Neuronal stem cell (in vitro differentiated cells): ENCODE data around the gene MRNIP.

ENCODE experiments used
- DNase-seq: peaks from one replicate; pipeline ENCODE4 v3.0.0-alpha.2; 2013; ENCODE audit warnings: low spot score
- H2AFZ ChIP-seq: one replicate; pipeline ENCODE4 v1.6.1; 2013; ENCODE audit warnings: mild to moderate bottlenecking, low read length, inconsistent platforms
- H2AK5ac ChIP-seq: 2 replicates; pipeline ENCODE4 v1.6.1; 2013; ENCODE audit warnings: low read depth, mild to moderate bottlenecking, inconsistent platforms, low read length, moderate library complexity, mixed read lengths
- H2BK120ac ChIP-seq: 2 replicates; pipeline ENCODE4 v1.6.1; 2013; ENCODE audit warnings: low read depth, mild to moderate bottlenecking, inconsistent platforms, low read length, moderate library complexity, mixed read lengths
- H2BK12ac ChIP-seq: one replicate; pipeline ENCODE4 v1.6.1; 2013; ENCODE audit warnings: low read length, inconsistent platforms
- H2BK15ac ChIP-seq: 2 replicates; pipeline ENCODE4 v1.6.1; 2013; ENCODE audit warnings: mild to moderate bottlenecking, low read length, inconsistent platforms, mixed read lengths
- H2BK5ac ChIP-seq: one replicate; pipeline ENCODE4 v1.6.1; 2013; ENCODE audit warnings: inconsistent platforms, mild to moderate bottlenecking, low read length, moderate library complexity
- H3K14ac ChIP-seq: one replicate; pipeline ENCODE4 v1.6.1; 2013; ENCODE audit warnings: low read length, inconsistent platforms
- H3K18ac ChIP-seq: 2 replicates; pipeline ENCODE4 v1.6.1; 2013; ENCODE audit warnings: low read length, inconsistent platforms
- H3K23ac ChIP-seq: 2 replicates; pipeline ENCODE4 v1.6.1; 2013; ENCODE audit warnings: low read depth, mild to moderate bottlenecking, mixed read lengths, low read length, inconsistent platforms; ENCODE audit not compliant: poor library complexity
- H3K27ac ChIP-seq: replicated peaks from 3 replicates; pipeline ENCODE4 v1.5.1; 2013; ENCODE audit warnings: low read length, inconsistent platforms
- H3K27me3 ChIP-seq, 3 experiments: 2 replicates each; pipeline ENCODE4 v1.6.1; 2013; ENCODE audit warnings: low read length in 3 of 3, mild to moderate bottlenecking in 2 of 3, inconsistent platforms in 1 of 3, low read depth in 1 of 3, mixed read lengths in 1 of 3, moderate library complexity in 1 of 3; ENCODE audit not compliant: control insufficient read depth in 3 of 3, insufficient read depth in 3 of 3
- H3K36me3 ChIP-seq, 2 donors: replicated peaks in 1 of 2; 2 replicates each; pipeline ENCODE4 v1.6.1; 2013; ENCODE audit warnings: low read length in 2 of 2; ENCODE audit not compliant: control insufficient read depth in 2 of 2, insufficient read depth in 2 of 2
- H3K4ac ChIP-seq: 2 replicates; pipeline ENCODE4 v1.6.1; 2013; ENCODE audit warnings: inconsistent platforms, mild to moderate bottlenecking, low read length, moderate library complexity
- H3K4me1 ChIP-seq, 2 donors: 1 replicate in 1 of 2; 2 replicates in 1 of 2; pipeline ENCODE4 v1.6.1; 2013; ENCODE audit warnings: low read length in 2 of 2, low read depth in 1 of 2; ENCODE audit not compliant: control insufficient read depth in 2 of 2, insufficient read depth in 1 of 2
- H3K4me2 ChIP-seq: one replicate; pipeline ENCODE4 v1.6.1; 2013; ENCODE audit warnings: mild to moderate bottlenecking, low read length, inconsistent platforms; ENCODE audit not compliant: insufficient read depth, poor library complexity, severe bottlenecking
- H3K4me3 ChIP-seq, 2 donors: 2 replicates each; pipeline ENCODE4 v1.5.1; 2013; ENCODE audit warnings: low read length in 2 of 2, mild to moderate bottlenecking in 2 of 2, inconsistent platforms in 1 of 2, moderate library complexity in 1 of 2
- H3K79me1 ChIP-seq: one replicate; pipeline ENCODE4 v1.6.1; 2013; ENCODE audit warnings: low read depth, mild to moderate bottlenecking, inconsistent platforms, low read length, moderate library complexity
- H3K9ac ChIP-seq: one replicate; pipeline ENCODE4 v1.6.1; 2013; ENCODE audit warnings: mild to moderate bottlenecking, low read depth, low read length, inconsistent platforms; ENCODE audit not compliant: poor library complexity
- H3K9me3 ChIP-seq, 2 donors: replicated peaks in 1 of 2; 2 replicates each; pipeline versions ENCODE3 to v1.6.1; 2013; ENCODE audit warnings: low read length in 2 of 2, mild to moderate bottlenecking in 2 of 2, inconsistent platforms in 1 of 2, low read depth in 1 of 2, mixed read lengths in 1 of 2, moderate library complexity in 1 of 2; ENCODE audit not compliant: control insufficient read depth in 2 of 2, insufficient read depth in 1 of 2
- H4K8ac ChIP-seq: one replicate; pipeline ENCODE4 v1.6.1; 2013; ENCODE audit warnings: low read depth, mild to moderate bottlenecking, inconsistent platforms, low read length, moderate library complexity
- H4K91ac ChIP-seq: one replicate; pipeline ENCODE4 v1.6.1; 2013; ENCODE audit warnings: low read length, low read depth, mild to moderate bottlenecking, inconsistent platforms; ENCODE audit not compliant: poor library complexity
- WGBS, 2 donors: extraction: QIAGEN DNeasy Blood & Tissue Kit; methylation state at CpG; one replicate each; pipeline ENCODE4 v1.1.7; 2013; ENCODE audit warnings: missing lambda C conversion rate in 2 of 2, mixed read lengths in 1 of 2; ENCODE audit not compliant: insufficient read length in 2 of 2, insufficient replicate concordance in 1 of 2; ENCODE audit errors: extremely low coverage in 2 of 2; 5-methylcytosine and 5-hydroxymethylcytosine counted together

The MRNIP gene

DNA sequence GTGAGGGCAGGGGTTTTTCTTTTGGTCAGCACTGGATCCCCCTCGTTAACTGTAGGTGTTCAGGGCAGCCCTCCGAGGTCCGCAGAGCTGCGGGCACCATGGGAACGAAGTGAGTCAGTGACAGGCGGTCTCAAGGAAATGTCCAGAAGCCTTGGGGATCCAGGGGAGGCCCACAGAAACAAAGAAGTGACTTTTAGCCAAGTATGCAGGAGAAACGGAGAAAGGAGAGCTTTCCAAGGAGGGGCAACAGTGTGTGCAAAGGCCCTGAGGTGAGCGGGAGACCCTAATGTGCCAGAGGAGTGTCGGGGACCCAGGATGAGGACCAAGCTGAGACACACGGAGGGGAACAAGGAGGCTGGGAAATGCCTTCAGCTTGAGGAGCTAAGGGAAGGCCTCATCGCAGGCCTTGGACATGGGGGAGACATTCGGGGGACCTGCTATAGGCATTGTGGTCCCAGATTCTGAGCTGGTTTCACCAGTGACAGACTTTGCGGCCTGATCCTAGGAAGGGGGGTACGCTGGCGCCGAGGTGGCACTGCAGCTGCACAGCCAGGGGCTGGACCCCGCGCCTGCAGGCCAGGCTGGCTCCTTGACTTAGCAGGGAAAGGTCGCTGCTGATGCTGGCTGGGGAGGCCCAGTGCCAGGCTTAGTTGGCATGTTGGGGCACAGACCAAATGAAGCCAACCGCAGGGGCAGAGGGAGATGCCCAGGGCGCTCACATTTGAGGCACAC, 61.6 kb downstream of the MRNIP start:
- Histone ChIP-seq H2AK5ac (peak overlapping the region; percentile 78), H3K4ac (no peak overlapping the region), H3K9ac (peak overlapping the region; percentile 51), H3K4me1 (peaks cover 3 to 5% of the 10 kb centered on the region in 2 donors), H2BK5ac (peak overlapping the region; percentile 44), H3K14ac (no peak overlapping the region), H3K36me3 (peaks cover 26 to 53% of the 10 kb centered on the region in 2 donors), H4K91ac (no peak overlapping the region), H3K27me3 (peaks cover 0 to 8% (median 0%) of the 10 kb centered on the region in 3 experiments), H2BK12ac (no peak overlapping the region), H3K4me3 (peak overlapping the region; percentile 26 to 84), H3K27ac (no peak overlapping the region), H3K23ac (no peak overlapping the region), H3K9me3 (peaks cover 0 to 5% of the 10 kb centered on the region in 2 donors), H3K18ac (no peak overlapping the region), H2BK120ac (no peak overlapping the region), H4K8ac (no peak overlapping the region), H2AFZ (no peak overlapping the region), H2BK15ac (no peak overlapping the region), H3K79me1 (peaks cover 8% of the 10 kb centered on the region), H3K4me2 (peak overlapping the region; percentile 99)
- no CpG with 5 or more reads among the region's 21 CpGs for WGBS, 2 donors
- no peak for DNase-seq

- Histone ChIP-seq H3K27me3 (peaks cover 0 to 8% (median 0%) of the 10 kb centered on the region in 3 experiments), H3K27ac (no peak overlapping the region), H2BK120ac (peak overlapping the region; percentile 18), H3K9me3 (peaks cover 0 to 5% of the 10 kb centered on the region in 2 donors), H3K36me3 (peaks cover 25 to 45% of the 10 kb centered on the region in 2 donors), H3K4me1 (peaks cover 3 to 5% of the 10 kb centered on the region in 2 donors), H3K4ac (no peak overlapping the region), H3K79me1 (peaks cover 5% of the 10 kb centered on the region), H2AFZ (peak overlapping the region; percentile 78), H3K14ac (peak overlapping the region; percentile 94), H3K4me2 (peak overlapping the region; percentile 99), H2BK12ac (no peak overlapping the region), H3K23ac (peak overlapping the region; percentile 99), H4K91ac (peak overlapping the region; percentile 30), H4K8ac (no peak overlapping the region), H3K9ac (peak overlapping the region; percentile 94), H2BK5ac (peak overlapping the region; percentile 44), H2AK5ac (peak overlapping the region; percentile 78), H3K18ac (peak overlapping the region; percentile 94), H3K4me3 (peak overlapping the region; percentile 26 to 84), H2BK15ac (peak overlapping the region; percentile 58)
- DNase-seq: no peak
- no CpG with 5 or more reads among the region's 113 CpGs for WGBS, 2 donors
These were observed 62.5 kb downstream of the MRNIP start for GRCh38 chr5:179795863-179796833.

DNA sequence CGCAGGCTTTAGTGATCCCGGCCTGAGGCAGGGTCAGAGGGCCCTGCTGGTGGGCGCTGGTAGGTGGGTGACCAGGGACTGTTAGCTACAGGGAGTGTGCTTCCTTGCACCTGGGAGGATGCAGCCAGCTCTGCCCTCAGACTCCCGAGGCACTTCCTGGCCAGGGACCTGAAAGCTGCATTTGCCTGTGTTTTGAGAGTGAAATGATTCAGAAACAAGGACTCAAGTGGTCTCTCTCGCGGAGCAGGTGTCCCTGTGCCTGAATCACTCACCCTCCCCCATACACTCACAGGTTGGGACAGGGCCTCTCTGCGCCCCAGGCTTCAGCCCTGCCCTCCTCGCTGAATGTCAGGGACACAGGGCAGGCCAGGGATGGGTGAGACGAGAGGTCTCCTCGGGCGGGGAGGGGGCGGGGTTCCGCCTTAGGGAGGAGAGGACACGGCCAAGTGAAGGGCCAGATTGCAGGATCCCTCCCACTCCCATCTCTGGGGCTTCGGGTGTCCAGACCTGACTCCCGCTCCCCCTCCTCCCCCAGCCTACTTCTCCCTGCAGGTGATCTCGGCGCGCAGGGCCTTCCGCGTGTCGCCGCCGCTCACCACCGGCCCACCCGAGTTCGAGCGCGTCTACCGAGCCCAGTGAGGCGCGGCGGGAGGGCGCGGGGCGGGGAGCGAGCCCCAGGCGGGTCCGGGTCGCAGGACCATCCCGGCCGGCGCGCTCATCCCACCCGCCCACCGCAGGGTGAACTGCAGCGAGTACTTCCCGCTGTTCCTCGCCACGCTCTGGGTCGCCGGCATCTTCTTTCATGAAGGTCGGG, 63.4 kb downstream of the MRNIP start:
- no peak overlapping the region for H3K4ac ChIP-seq
- H2AFZ ChIP-seq: peak overlapping the region; percentile 78
- peak overlapping the region; percentile 69 for H4K91ac ChIP-seq
- H3K79me1 ChIP-seq: peaks cover 5% of the 10 kb centered on the region
- peak overlapping the region; percentile 58 for H2BK15ac ChIP-seq
- peak overlapping the region; percentile 63 for H2AK5ac ChIP-seq
- peak overlapping the region; percentile 25 to 84 for H3K4me3 ChIP-seq
- peak overlapping the region; percentile 94 for H3K9ac ChIP-seq
- WGBS, 2 donors: no CpG with 5 or more reads among the region's 53 CpGs
- peak overlapping the region; percentile 18 for H2BK120ac ChIP-seq
- H3K4me2 ChIP-seq: peak overlapping the region; percentile 99
- no peak overlapping the region for H4K8ac ChIP-seq
- peaks cover 0 to 5% of the 10 kb centered on the region in 2 donors for H3K9me3 ChIP-seq
- peaks cover 3 to 5% of the 10 kb centered on the region in 2 donors for H3K4me1 ChIP-seq
- peaks cover 0 to 8% (median 0%) of the 10 kb centered on the region in 3 experiments for H3K27me3 ChIP-seq
- no peak for DNase-seq
- H3K18ac ChIP-seq: peak overlapping the region; percentile 94
- H3K23ac ChIP-seq: peak overlapping the region; percentile 99
- H3K36me3 ChIP-seq: peaks cover 22 to 36% of the 10 kb centered on the region in 2 donors
- no peak overlapping the region for H2BK12ac ChIP-seq
- peak overlapping the region; percentile 94 for H3K14ac ChIP-seq
- no peak overlapping the region for H3K27ac ChIP-seq
- peak overlapping the region; percentile 2 for H2BK5ac ChIP-seq
